Stomach (tissue), 4 donors: ENCODE measurements around the gene TSHZ2.

Experiments used
- CTCF ChIP-seq, 7 experiments: fragments of 450-650 bp in 4 of 7; fragments of 200-600 bp in 3 of 7; sonication (generic) in 3 of 7; IDR thresholded peaks; one replicate each; pipeline ENCODE4 v1.5.1; 2016 to 2019; ENCODE audit warnings: antibody characterized with exemption in 7 of 7, control low read depth in 2 of 7, mild to moderate bottlenecking in 1 of 7
- POLR2A ChIP-seq, 4 donors: fragments of 450-650 bp; IDR thresholded peaks; one replicate each; pipeline ENCODE4 v1.6.1; 2016; ENCODE audit warnings: antibody characterized with exemption in 4 of 4, control low read depth in 2 of 4, mild to moderate bottlenecking in 1 of 4, moderate library complexity in 1 of 4

GRCh38 chr20:52924411-52925271 lies 47.5 kb upstream of the TSHZ2 start:
- TF ChIP-seq CTCF (IDR thresholded peaks at IDR 0.05) (no peak), POLR2A (IDR thresholded peaks at IDR 0.05) (no peak)
